ENCODE data around the gene STK33. TPM values are rescaled to one million over a fixed set of nuclear protein-coding genes. Genes with fewer than 3 reads are reported as not detected.

The STK33 gene
- total RNA-seq, 1 donor from 2014 or later = 11.5 TPM

- Histone ChIP-seq H3K27me3 (no peaks in the 10 kb centered on the region), H3K4me3 (no peak overlapping the region), H3K9me3 (no peaks in the 10 kb centered on the region), H3K36me3 (peaks cover 0 to 16% of the 10 kb centered on the region in 2 donors), H3K4me1 (peaks cover 6% of the 10 kb centered on the region), H3K27ac (no peak overlapping the region)
- peak; percentile 64 to 69 for DNase-seq (ENCODE audit: extremely low spot score in 2 of 2)
- intact Hi-C loops (cut with DNase I) = no loop called here
- no peak for TF ChIP-seq POLR2AphosphoS5 (IDR thresholded peaks at IDR 0.05; ENCODE audit: insufficient read depth in 1 of 2, low read depth in 1 of 2)
- TF ChIP-seq, protein P1, sequence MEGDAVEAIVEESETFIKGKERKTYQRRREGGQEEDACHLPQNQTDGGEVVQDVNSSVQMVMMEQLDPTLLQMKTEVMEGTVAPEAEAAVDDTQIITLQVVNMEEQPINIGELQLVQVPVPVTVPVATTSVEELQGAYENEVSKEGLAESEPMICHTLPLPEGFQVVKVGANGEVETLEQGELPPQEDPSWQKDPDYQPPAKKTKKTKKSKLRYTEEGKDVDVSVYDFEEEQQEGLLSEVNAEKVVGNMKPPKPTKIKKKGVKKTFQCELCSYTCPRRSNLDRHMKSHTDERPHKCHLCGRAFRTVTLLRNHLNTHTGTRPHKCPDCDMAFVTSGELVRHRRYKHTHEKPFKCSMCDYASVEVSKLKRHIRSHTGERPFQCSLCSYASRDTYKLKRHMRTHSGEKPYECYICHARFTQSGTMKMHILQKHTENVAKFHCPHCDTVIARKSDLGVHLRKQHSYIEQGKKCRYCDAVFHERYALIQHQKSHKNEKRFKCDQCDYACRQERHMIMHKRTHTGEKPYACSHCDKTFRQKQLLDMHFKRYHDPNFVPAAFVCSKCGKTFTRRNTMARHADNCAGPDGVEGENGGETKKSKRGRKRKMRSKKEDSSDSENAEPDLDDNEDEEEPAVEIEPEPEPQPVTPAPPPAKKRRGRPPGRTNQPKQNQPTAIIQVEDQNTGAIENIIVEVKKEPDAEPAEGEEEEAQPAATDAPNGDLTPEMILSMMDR (IDR thresholded peaks at IDR 0.05) = no peak
- no peak for TF ChIP-seq POLR2A (IDR thresholded peaks at IDR 0.05)
Measured at GRCh38 chr11:8614497-8614896, 20.5 kb upstream of the STK33 start.

- H3K36me3 ChIP-seq = peaks cover 0 to 16% of the 10 kb centered on the region in 2 donors
- no peak overlapping the region for H3K4me3 ChIP-seq
- peaks cover 11% of the 10 kb centered on the region for H3K4me1 ChIP-seq
- TF ChIP-seq POLR2A (IDR thresholded peaks at IDR 0.05) = no peak
- no peak for TF ChIP-seq POLR2AphosphoS5 (IDR thresholded peaks at IDR 0.05; ENCODE audit: insufficient read depth in 1 of 2, low read depth in 1 of 2)
- TF ChIP-seq, protein P1 (IDR thresholded peaks at IDR 0.05) = no peak
- H3K27me3 ChIP-seq = no peaks in the 10 kb centered on the region
- intact Hi-C loops (cut with DNase I) = no loop called here
- DNase-seq (ENCODE audit: extremely low spot score in 2 of 2) = peak in 1 of 2 donors; percentile 42
- H3K27ac ChIP-seq = no peak overlapping the region
- H3K9me3 ChIP-seq = no peaks in the 10 kb centered on the region
Measured at GRCh38 chr11:8613036-8613435, 19.0 kb upstream of the STK33 start.

DNA sequence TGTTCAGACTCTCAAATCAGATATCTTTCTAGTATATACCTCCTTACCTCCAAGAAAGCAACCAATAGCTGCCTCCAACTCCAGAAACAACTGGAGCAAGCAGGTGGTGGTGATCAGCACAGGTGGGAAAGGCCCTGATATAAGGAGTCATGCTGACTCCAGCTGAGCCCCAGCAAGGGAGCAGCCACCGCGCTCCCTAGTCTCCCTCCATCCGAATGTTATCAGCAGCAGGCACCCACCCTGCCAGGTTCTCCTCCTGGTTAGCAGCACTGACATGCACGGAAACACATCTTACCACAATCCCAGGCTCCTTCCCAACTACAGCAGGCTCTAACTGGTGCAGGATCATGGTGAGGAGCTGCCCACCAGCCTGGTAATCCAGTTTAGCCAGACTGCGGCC lies 18.5 kb upstream of the STK33 start:
- intact Hi-C loops (cut with DNase I) = no loop called here
- Histone ChIP-seq H3K27me3 (no peaks in the 10 kb centered on the region), H3K27ac (no peak overlapping the region), H3K4me3 (no peak overlapping the region), H3K9me3 (no peaks in the 10 kb centered on the region), H3K4me1 (peaks cover 11% of the 10 kb centered on the region), H3K36me3 (peaks cover 0 to 14% of the 10 kb centered on the region in 2 donors)
- DNase-seq (ENCODE audit: extremely low spot score in 2 of 2) = peak in 1 of 2 donors; percentile 54
- TF ChIP-seq POLR2A (IDR thresholded peaks at IDR 0.05) = no peak
- TF ChIP-seq POLR2AphosphoS5 (IDR thresholded peaks at IDR 0.05; ENCODE audit: insufficient read depth in 1 of 2, low read depth in 1 of 2) = no peak
- TF ChIP-seq, protein P1 (IDR thresholded peaks at IDR 0.05) = no peak

DNA sequence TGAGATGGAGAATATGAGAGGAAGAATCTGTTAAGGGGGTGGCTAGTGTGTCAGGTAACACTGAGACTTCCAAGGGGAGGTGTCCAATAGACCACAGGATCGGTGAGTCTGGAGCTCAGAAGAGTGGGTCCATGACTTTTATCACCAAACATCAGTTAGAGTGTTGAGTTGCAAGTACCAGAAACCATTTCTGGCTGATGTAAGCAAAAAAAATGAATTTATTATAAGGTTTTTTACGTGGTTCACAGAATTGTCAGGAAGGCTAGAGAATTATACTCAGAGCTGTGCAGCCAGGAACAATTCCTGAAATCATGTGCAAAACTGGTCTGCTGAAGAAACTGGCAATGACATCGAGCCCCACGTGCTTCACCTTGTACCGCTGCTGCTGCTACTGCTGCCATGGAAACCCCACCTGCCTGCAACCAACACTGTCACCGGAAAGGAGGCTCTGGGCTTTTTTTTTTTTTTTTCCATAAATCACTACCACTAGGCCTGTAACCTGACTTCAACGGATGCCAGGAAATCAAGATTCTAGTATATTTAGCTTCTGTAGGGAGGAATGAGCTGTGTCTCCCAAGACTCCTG lies 16.6 kb upstream of the STK33 start:
- TF ChIP-seq, protein P1 (IDR thresholded peaks at IDR 0.05) = no peak
- TF ChIP-seq POLR2AphosphoS5 (IDR thresholded peaks at IDR 0.05; ENCODE audit: insufficient read depth in 1 of 2, low read depth in 1 of 2) = peak in 1 of 2 donors; percentile 29
- Histone ChIP-seq H3K36me3 (no peaks in the 10 kb centered on the region), H3K27me3 (no peaks in the 10 kb centered on the region), H3K27ac (no peak overlapping the region), H3K4me1 (peaks cover 11% of the 10 kb centered on the region), H3K9me3 (no peaks in the 10 kb centered on the region), H3K4me3 (no peak overlapping the region)
- intact Hi-C loops (cut with DNase I) = no loop called here
- DNase-seq (ENCODE audit: extremely low spot score in 2 of 2) = peak in 1 of 2 donors; percentile 12

DNA sequence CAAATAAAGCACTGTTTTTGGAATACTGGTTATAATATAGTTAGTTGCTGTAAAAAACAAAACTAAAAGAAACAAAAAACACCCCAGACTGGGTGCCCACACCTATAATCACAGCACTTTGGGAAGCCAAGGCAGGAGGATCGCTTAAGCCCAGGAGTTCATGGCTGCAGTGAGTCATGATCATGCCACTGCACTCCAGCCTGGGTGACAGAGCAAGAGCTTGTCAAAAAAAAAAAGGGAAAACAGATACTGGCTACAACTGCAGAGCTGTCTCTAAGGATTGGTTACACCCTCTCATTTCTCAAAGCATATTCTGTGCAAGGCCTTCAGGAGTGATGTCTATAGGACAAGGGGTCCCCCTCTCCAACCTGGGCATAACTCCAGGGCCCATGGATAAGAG lies 14.6 kb upstream of the STK33 start:
- Histone ChIP-seq H3K36me3 (no peaks in the 10 kb centered on the region), H3K9me3 (no peaks in the 10 kb centered on the region), H3K4me3 (no peak overlapping the region), H3K27ac (no peak overlapping the region), H3K27me3 (no peaks in the 10 kb centered on the region), H3K4me1 (peaks cover 25% of the 10 kb centered on the region)
- TF ChIP-seq, protein P1 (IDR thresholded peaks at IDR 0.05) = no peak
- TF ChIP-seq POLR2AphosphoS5 (IDR thresholded peaks at IDR 0.05; ENCODE audit: insufficient read depth in 1 of 2, low read depth in 1 of 2) = peak in 1 of 2 donors; percentile 76
- peak; percentile 29 to 31 for DNase-seq (ENCODE audit: extremely low spot score in 2 of 2)
- intact Hi-C loops (cut with DNase I) = no loop called here

Measured in vagina (tissue), 2 donors.